Posterior vena cava (tissue), 2 donors: Measurements from ENCODE around the gene FHOD3. TPM values are rescaled to one million over a fixed set of nuclear protein-coding genes. Genes with fewer than 3 reads are reported as not detected.
"Not testable (repeated sequence)": the region's sequence is repeated elsewhere in the genome, so short reads cannot be mapped to it uniquely, and the experiment has no call there.

ENCODE experiments used
- DNase-seq: peaks from one replicate; pipeline ENCODE4 v3.0.0-alpha.2; 2020; ENCODE audit warnings: low spot score
- intact Hi-C, 2 donors: fragments of 100-400 bp; cut with DNase I; formaldehyde crosslinking; loops; one replicate each; pipeline versions ENCODE4 v1.14.1 to v1.14.2; 2022 to 2023
- total RNA-seq, 2 donors: library from RNA; stranded (reverse); fragmentation: NEBNext Ultra II Directional; extraction: Animal tissue kit (Norgen Biotek cat#: 25700); gene quantifications; one replicate each; pipeline ENCODE4 v1.2.1, GENCODE V29; 2021
- donor health status: DM: yes; HTN: yes; CAD: no.
- donor health status: DM: yes; HTN: yes; CAD: no.

FHOD3 gene
- total RNA-seq, 2 donors from 2014 or later = 26.0 to 29.8 TPM

DNA sequence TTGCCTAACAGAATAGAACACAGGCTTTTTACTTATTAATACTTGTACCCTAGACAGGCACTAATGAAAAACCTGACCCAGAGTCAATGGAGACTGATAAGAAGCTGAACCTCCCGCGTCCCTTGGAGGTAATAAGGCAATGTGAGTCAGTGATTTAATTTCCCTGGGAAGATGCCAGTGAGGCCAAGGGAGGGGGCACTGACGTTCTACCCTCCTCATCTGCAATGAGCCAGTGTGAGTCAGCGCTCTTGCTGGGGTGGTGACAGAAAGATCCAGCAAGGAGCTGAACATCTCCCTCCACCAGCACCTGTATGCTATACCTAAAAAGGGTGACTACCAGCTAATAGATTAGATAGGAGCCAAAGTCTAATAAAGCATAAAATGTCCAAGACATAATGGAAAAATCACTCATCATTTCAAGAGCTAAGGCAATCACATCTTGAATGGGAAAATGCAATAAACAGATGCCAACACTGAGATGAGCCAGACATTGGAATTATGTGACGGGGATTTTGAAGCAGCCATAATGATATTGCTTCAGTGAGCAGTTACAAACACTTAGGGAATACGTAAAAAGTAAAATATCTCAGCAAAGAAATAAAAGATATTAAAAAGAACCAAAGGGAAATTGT, 414.4 kb downstream of the FHOD3 start:
- intact Hi-C loops = no loop called here
- peak; percentile 87 for DNase-seq

DNA sequence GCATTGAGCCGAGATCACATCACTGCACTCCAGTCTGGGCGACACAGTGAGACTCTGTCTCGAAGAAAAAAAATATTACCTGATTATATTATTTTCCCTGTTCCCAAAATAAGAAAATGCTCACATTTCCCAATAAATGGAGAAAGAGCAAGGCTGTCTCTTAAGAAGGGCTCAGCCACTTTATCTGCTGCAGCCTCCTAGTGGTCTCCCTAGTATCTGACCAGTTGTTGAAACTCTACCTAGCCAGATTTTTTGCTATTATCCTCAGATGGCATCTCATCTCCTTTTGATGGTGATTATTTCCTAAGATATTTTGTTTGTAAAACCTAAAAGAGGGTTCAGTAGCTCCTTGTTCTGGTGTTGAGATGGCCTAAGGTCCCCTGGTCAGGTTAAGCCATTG, 417.0 kb downstream of the FHOD3 start:
- no peak for DNase-seq
- intact Hi-C loops = no loop called here

DNA sequence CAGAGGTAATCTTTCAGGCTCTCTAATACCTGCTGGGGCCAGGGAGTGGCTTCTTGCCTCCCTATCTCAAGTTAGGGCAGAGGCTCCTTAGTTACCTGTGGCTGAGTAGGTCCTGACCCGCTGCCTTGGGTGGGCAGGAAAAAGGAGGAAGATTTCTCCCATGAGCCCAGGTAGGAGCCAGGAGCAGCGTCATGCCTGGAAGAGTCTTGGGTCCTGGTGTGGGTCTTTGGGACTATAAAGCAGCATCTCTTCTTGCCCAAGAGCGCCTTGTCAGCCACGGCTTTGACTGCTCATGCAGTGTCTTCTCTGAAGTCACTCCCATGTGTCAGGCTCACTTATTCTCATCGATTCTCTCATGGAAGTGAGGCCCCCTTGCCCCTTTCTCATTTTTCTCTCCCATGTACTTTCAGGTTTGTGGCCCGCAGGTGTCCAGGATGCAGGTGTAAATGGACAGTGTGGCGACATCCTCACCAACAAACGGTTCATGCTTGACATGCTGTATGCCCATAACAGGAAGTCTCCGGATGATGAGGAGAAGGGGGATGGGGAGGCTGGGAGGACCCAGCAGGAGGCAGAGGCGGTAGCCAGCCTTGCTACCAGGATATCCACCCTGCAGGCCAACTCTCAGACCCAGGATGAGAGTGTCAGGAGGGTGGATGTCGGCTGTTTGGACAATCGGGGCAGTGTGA, 420.1 kb downstream of the FHOD3 start:
- no peak for DNase-seq
- intact Hi-C loops = no loop called here

DNA sequence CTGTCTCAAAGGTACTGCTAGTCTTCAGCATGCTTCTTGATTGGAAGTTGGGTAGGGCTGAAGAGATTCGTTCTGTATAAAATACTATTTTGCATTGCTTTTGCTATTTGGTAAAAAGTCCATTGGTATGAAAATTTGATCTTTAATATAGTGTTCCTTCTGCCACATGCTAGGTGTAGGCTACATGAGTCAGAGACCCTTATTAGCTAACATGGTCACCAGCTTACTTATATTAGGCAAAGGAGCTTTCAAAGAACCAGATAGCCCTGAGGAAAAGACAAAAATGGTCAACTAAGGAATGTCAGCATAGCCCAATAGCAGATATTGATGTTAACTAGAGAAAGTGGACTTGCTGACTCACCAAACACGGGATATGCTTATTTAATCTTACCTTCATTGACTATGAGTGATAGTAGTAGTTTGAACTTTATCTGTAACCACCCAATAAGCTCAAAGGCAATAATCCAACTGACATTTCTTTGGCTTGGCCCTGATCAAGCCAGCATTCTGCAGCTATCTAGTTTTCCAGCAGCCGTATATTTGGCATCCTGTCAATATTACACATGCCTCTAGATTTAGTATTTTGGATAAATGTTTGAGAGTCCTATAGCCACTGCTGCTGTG, 421.3 kb downstream of the FHOD3 start:
- no peak for DNase-seq
- intact Hi-C loops = no loop called here

DNA sequence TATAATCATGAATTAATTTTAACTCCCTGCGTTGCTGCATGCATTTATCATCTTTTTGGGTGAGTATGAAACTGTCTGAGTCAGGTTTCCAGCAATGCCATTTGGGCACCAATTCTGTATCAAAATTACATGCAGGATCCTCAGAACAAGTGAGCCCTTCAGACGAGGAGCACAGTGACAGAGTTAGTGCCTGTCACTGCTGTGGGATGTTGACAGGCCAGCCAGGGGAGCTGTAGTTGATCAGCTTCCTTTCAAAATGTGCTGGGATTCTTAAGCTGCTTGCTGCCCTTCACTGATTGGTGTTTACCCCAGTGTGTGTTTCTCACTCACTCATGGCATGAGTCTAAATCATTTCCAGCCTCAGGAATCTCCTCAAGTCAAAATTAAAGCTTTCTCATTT, 422.1 kb downstream of the FHOD3 start:
- intact Hi-C loops = no loop called here
- no peak for DNase-seq

DNA sequence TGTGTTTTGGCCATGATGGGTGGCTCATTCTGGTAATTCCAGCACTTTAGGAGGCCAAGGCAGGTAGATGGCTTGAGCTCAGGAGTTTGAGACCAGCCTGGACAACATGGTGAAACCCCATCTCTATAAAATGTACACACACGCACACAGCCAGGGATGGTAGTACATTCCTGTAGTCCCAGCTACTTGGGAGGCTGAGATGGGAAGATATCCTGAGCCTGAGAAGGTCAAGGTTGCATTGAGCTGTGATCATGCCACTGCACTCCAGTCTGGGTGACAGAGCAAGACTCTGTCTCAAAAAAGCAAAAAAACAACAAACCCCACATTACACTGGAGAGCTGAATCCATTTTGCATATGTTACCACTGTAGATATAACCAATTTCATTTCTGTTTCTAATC, 423.8 kb downstream of the FHOD3 start:
- DNase-seq, intact Hi-C loops: not testable (repeated sequence)

DNA sequence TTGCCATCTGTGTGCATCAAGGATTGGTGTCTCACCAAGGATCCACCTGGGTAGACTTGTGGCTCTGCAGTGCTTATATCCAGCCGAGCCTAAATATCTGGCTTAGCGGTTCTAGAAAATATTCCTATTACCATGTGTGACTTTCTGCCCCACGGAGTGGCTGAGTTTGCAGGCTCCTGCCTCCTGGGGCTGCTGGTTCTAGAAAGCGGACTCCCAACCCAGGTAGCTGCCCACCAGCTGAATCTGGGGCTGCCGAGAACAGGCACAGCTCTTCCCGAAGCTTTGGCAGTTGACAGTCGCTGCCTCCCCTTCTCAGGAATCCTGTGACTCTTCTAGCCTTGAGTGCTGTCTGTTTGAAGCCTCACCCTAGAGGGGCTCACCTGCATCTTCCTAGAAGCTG, 426.7 kb downstream of the FHOD3 start:
- intact Hi-C loops = no loop called here
- no peak for DNase-seq

DNA sequence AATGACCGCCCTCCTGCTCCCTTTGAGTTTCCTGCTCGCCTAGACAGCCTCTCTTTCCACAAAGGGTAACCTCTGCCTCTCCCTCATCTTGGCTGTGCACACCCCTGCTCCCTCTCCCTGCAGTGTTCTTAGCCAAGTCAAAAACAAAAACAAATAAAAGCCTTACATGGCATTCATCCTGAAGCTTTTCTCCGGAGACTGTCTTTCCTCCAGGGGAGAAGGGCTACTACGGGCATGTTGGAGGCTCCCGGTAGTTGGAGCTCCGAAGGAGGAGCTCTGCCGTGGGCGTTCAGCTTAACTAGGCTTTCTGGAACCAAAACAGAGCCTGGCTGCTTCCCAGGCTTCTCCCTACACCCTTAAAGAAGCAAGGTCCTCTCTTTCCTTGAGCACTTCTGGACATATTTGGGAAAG, 427.1 kb downstream of the FHOD3 start:
- intact Hi-C loops = no loop called here
- no peak for DNase-seq

DNA sequence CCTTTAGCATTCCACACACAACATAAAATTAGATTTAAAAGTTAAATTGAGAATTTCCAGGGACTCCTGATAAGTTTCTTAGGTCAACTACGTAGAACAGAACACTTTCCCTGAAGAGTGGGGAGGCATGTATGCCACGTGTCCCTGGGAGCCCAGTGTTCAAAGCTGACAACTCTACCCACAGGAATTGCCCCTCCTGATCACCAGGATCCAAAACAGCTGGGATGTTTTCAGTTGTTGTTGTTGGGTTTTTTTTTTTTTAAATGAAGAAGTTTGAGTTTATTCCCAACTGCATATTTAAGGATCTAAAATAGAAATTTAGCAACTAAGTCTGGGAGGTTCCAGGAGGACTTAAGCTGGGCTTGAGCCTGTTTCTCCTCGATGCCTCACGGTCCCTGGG, 430.8 kb downstream of the FHOD3 start:
- no peak for DNase-seq
- intact Hi-C loops = no loop called here

DNA sequence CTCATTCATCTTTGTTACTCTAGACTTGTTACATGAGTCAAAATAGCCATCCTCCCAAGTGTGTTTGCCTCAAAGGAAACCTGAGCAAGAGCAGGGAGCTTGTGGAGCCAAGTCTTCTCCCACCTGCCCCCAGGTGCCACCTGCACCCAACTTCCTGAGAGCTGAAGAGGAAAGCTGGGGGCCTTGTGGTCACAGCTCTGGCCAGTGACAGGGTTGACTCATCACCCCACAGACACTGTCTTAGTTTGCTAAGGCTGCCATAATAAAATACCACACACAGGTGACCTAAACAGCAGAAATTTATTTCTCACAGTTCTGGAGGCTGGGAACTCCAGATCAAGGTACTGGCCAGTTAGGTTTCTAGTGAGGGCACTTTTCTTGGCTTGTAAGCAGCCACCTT, 431.7 kb downstream of the FHOD3 start:
- intact Hi-C loops = no loop called here
- no peak for DNase-seq

DNA sequence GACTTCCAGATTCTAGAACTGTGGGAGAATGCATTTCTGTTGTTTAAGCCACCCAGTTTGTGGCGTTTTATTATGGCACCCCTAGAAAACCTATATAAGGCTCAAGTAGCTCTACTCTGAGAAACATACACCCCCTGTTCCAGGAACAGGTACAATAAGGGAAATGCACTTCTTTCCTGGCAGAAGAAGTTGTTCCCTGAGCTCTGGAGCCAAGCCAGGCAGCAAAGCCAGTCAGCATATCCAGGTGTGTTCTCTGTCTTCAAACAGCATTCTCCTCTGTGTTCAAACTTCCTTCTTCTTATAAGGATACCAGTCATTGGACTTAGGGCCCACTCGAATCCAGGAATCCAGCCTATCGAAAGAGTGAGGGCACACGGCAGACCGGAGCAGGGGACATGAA, 434.8 kb downstream of the FHOD3 start:
- no peak for DNase-seq
- intact Hi-C loops = no loop called here

DNA sequence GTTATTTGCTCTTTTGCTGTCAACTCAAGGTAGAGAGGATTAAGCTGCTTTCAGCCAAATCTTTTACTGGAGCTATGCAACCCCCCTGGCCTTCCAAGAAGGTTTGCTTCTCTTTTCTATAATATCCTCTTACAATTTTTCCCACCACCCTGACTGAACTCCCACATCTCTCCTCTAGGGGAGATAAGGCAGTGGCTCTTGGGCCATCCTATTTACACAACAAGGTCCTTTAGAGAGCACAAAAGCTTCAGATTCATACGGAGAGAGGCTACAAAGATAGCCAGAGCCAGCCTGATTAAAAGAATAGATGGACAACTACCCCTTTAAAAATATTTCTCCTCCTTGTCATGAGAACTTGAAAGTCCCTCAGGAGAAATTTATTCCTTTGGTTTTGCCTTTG, 435.6 kb downstream of the FHOD3 start:
- no peak for DNase-seq
- intact Hi-C loops = no loop called here

DNA sequence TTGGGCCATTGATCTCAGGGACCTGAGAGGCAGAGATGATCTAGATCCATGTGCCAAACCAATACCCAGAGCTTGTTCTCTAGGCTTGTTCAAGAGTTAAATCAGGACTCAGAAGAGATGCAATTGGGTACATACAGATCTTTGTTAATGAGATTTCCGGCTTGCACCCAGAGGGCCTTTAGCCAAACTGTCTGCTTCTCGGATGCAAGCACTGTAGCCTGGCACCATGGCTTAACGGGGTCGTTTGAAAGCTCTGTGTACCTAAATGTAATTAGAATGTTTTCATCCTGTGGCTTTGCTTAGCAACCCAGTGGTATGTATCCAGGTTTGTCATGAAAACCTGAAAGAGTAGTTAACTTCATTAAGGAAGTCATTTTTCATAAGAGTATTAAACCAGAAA, 437.1 kb downstream of the FHOD3 start:
- DNase-seq = no peak
- intact Hi-C loops = no loop called here

DNA sequence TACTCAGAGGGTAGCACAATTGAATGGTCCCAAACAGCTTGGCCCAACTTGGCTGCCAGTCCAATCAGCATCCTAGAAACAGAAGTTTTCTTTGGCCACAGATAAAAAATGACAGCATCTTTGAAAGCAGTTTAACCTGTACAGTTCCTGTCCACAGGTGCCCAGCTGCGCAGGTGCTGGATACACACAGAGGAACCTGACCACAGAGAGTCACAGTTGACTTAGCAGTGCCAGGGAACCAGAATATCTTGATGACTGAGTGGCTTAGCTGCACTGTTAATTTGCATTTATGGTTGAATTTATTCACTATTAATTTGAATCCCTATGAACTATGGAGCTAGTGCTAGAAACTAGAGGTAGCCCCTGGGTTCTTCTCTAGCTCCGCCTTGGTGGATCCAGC, 437.6 kb downstream of the FHOD3 start:
- intact Hi-C loops = no loop called here
- no peak for DNase-seq

DNA sequence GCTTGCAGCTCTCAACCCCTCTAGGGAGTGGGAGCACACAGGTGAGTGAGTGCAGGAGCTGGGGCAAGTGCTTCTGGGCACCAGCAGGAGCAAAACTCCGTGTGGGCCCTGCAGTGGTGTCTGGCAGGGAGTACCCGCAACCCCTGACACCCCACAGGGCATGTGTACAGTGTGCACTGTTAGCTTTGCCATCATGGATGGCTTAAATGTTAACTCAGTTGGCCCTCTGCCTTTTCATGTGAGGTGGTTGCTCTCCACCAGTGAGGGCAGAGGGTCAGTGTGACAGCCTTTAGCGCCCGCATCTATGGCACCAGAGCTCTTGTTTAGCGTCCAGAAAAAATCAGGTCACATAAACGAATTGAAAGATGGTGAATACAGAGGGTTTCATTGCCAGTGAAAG, 438.6 kb downstream of the FHOD3 start:
- no peak for DNase-seq
- intact Hi-C loops = no loop called here

DNA sequence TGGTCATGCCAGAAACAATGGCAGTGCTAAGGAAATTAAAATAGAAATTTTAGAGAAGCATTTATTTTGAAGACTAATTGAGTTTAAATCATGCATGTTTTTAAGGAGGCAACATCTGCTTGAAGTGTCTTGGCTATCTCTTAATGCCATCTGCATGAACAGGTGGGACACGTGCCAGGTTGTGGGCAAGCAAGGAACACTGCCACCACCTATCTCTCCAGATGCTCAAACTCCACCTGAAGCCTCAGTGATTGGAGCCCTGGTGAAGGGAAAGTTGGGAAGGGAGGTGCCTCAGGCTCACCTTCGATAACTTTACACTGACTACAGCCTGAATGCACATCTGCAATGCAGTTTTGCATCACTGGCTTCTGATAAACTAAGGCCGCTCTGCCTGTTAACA, 439.8 kb downstream of the FHOD3 start:
- intact Hi-C loops = no loop called here
- no peak for DNase-seq

DNA sequence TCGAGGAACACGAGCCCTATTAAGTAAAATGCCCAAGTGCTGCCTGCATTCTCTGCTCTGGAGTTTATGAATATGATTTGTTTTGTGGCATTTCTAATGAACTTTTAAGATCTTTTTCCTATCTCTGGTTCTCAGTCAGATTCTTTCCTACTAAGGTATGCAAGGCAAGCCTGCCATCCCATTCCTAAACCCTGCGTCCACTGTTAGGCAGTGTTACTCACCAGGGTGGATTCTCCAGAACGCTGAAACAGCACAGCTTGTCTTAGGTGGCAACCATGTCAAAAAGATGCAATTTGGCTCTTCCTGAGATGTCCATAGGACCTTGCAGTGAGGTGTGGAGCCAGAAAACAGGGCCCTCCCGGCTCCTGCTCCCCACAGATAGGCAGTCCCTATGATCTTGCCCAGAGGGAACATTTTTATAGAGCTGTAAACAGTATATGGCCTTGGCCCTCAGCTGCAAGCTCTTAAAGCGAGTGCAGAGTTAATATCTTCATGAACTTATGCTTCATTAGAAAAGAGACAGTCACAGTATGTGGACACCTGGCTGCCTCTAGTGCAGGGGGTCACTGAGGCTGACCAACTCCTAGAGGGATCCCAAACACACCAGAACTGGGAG, 446.9 kb downstream of the FHOD3 start:
- no peak for DNase-seq
- intact Hi-C loops = no loop called here

DNA sequence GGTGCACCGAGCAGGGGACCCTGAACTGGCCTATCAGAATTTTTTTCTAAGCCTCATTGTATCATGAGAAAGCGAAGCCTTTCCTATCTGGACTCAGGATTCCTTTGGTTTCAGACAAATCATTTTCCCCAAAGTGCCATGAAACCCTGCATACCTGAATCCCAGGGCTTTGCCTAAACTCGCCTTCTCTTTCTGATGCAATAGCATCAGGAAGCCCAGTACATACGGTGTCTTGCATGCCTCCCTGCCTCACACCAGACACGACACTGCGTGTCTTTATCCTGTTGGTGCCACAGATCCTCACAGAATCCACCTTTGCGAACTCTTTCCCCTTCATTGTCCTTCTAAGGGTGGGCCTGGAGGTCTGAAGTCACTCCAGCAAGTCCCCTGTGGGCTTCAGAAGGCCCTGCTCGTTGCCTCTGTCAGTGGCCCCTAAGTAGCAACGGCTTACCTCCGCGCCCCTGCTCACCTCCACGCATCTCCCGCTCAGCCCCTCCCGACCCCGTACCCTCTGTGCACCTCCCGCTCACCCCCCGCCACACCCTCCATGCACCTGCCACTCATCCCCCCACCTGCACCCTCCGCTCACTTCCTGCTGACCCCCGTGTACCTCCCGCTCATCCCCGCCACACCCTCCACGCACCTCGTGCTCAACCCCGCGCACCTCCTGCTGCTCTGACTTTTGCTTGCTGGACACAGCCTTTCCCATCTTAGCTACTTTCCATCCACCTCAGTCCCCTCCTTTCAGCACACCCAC, 447.9 kb downstream of the FHOD3 start:
- intact Hi-C loops = no loop called here

DNA sequence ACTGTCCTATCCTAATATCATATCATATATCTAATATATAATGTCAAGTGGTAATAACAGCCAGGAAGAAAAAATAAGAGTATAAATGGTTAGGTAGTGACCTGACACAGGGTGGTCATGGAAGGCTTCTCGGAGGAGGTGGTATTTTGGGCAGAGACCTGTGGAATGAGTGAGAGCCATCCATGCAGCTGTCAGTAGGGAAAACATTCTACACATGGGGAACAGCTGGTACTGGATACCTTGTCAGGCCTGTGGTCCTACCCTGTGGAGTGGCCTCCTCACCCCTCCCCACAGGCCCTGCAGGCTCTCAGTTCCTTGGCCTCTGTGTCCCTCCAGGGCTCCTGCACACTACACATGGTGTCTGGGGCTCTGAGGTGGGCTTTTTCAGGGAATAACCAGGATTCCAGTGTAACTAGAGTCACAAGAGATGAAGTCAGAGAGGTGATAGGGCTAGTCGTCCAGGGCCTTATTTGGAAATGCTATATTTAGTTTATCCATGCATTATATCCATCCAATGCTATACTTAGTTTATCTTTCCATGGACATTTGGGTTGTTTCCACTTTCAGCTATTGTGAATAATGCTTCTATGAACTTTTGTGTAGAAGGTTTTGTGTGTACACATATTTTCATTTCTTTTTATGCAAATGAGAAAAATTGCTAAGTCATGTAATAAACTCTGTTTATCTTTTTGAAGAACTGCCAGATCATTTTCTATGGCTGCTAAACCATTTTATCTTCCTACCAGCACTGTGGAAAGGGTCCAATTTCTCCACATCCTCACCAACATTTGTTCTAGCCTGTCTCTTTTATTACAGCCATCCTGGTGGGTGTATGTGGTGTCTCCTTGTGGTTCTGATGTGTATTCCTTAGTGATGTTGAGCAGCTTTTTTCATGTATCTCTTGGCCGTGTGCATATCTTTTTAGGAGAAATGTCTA, 455.7 kb downstream of the FHOD3 start:
- intact Hi-C loops = loop anchor here in 1 of 2 donors (10.0 kb wide), 1 partner anchor 458 kb away; the partner anchor contains the start of gene FHOD3

More for the DNA sequence above, 447.9 kb downstream of the FHOD3 start:
- no peak for DNase-seq

More for the DNA sequence above, 455.7 kb downstream of the FHOD3 start:
- no peak for DNase-seq
